ENCODE data around the gene FGR. TPM values are rescaled to one million over a fixed set of nuclear protein-coding genes. Genes with fewer than 3 reads are reported as not detected.
A peak's percentile ranks its signal among the peaks of the same experiment; 100 is the strongest.

The FGR gene
- total and polyA plus RNA-seq, 2 of the 13 experiments (the other 11 are each of a cell fraction or from before 2014, with no cell fraction given): not detected

GRCh38 chr1:27602462-27603308 is 32.3 kb downstream of the FGR start (continued):
- TF ChIP-seq SMARCC2 (IDR thresholded peaks at IDR 0.05) (no peak), ZNF749 (CRISPR knock-in tag; IDR thresholded peaks at IDR 0.05; ENCODE audit: borderline replicate concordance) (no peak), REXO4 (CRISPR knock-in tag; IDR thresholded peaks at IDR 0.05; ENCODE audit: borderline replicate concordance) (no peak), ZNF263 (CRISPR knock-in tag; IDR thresholded peaks at IDR 0.05) (peak; percentile 78; the same call in 1 of the 2 replicates), ZNF101 (CRISPR knock-in tag; IDR thresholded peaks at IDR 0.05; ENCODE audit: borderline replicate concordance, low read depth) (no peak), SAP130 (CRISPR knock-in tag; IDR thresholded peaks at IDR 0.05; ENCODE audit: low read depth) (peak; percentile 47), GFI1 (CRISPR knock-in tag; IDR thresholded peaks at IDR 0.05; ENCODE audit: borderline replicate concordance) (no peak), ARNT2 (CRISPR knock-in tag; IDR thresholded peaks at IDR 0.05; ENCODE audit: low read depth) (no peak), MED8 (CRISPR knock-in tag; IDR thresholded peaks at IDR 0.05; ENCODE audit: insufficient replicate concordance) (no peak), HHEX (CRISPR knock-in tag; IDR thresholded peaks at IDR 0.05) (no peak), AHR (CRISPR knock-in tag; IDR thresholded peaks at IDR 0.05) (0 out of 2 replicates have a peak, but pooled peaks have one; percentile 12), GLI4 (CRISPR knock-in tag; IDR thresholded peaks at IDR 0.05; ENCODE audit: borderline replicate concordance) (no peak), HMGXB4 (CRISPR knock-in tag; IDR thresholded peaks at IDR 0.05; ENCODE audit: borderline replicate concordance in 1 of 2, low read depth in 1 of 2) (0 out of 4 replicates have a peak, but pooled peaks of 1 of the 2 experiments have one; percentile 7), ZNF747 (CRISPR knock-in tag; IDR thresholded peaks at IDR 0.05; ENCODE audit: borderline replicate concordance) (no peak), SALL1 (CRISPR knock-in tag; IDR thresholded peaks at IDR 0.05) (peak; percentile 29), ATF7-NPFF (CRISPR knock-in tag; IDR thresholded peaks at IDR 0.05; ENCODE audit: low read depth) (0 out of 2 replicates have a peak, but pooled peaks have one; percentile 6), HNF4G (IDR thresholded peaks at IDR 0.05; ENCODE audit: borderline replicate concordance, low read depth, low read length) (no peak), HNF4G (CRISPR knock-in tag; IDR thresholded peaks at IDR 0.05; ENCODE audit: borderline replicate concordance, low read depth) (no peak), TFE3 (CRISPR knock-in tag; IDR thresholded peaks at IDR 0.05) (no peak), ZNF652 (CRISPR knock-in tag; IDR thresholded peaks at IDR 0.05; ENCODE audit: borderline replicate concordance, low read depth) (no peak), BORCS8-MEF2B (CRISPR knock-in tag; IDR thresholded peaks at IDR 0.05) (no peak)
